ENCODE results near the gene TOX3. TPM values are rescaled to one million over a fixed set of nuclear protein-coding genes. Genes with fewer than 3 reads are reported as not detected.

Gene TOX3
- polyA plus RNA-seq, 1 donor from 2014 or later, result 2.3 TPM

DNA sequence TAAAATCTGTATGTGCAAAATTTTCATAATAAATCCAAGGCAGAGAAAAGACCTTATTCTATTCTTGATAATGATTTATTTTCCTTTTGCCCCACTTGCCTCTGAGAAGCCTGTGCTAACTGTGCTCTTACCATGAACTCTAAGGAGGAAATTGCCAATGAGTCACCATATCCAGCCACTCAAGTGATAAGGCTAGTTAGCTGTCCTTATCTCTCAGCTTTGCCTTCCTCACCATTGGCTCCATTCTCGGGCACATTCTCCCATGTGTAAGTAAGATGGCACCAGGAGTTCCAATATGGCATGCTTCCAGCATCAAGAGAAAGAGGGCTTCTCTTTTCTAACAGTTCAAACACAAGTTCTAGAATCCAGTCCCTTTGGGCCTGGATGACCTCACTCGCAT, 142.4 kb downstream of the TOX3 start:
- Histone ChIP-seq H3K9me3 (ENCODE audit: low read length) (no peaks in the 10 kb centered on the region), H3K36me3 (ENCODE audit: insufficient read depth, low read length) (no peaks in the 10 kb centered on the region), H2AFZ (ENCODE audit: low read depth, low read length) (no peak overlapping the region), H3K79me2 (replicated peaks; ENCODE audit: insufficient read depth, low read length) (no peaks in the 10 kb centered on the region), H3K4me2 (ENCODE audit: low read length) (no peak overlapping the region), H3F3A (ENCODE audit: insufficient read depth, low read length, poor library complexity, severe bottlenecking) (no peaks in the 10 kb centered on the region), H3K4me3 (ENCODE audit: low read length) (no peak overlapping the region), H3K27me3 (ENCODE audit: insufficient read depth, low read depth, low read length) (no peaks in the 10 kb centered on the region), H4K20me1 (ENCODE audit: insufficient read depth) (no peaks in the 10 kb centered on the region), H3K9ac (ENCODE audit: low read length) (no peak overlapping the region), H3K27ac (ENCODE audit: low read length) (no peak overlapping the region), H3K9me2 (ENCODE audit: insufficient read depth, low read length) (no peaks in the 10 kb centered on the region)
- TF ChIP-seq SMC3 (conservative IDR thresholded peaks at IDR 0.05; ENCODE audit: poor library complexity), result no peak
- no peak for TF ChIP-seq RAD21 (conservative IDR thresholded peaks at IDR 0.05)
- TF ChIP-seq EZH2 (IDR thresholded peaks at IDR 0.05; ENCODE audit: borderline replicate concordance, insufficient read depth, low read length, poor library complexity, severe bottlenecking), result no peak
- TF ChIP-seq EP300 (conservative IDR thresholded peaks at IDR 0.05; ENCODE audit: poor library complexity, severe bottlenecking), result no peak
- no peak for TF ChIP-seq TAF1 (IDR thresholded peaks at IDR 0.05; ENCODE audit: low read depth)
- TF ChIP-seq, protein P1, sequence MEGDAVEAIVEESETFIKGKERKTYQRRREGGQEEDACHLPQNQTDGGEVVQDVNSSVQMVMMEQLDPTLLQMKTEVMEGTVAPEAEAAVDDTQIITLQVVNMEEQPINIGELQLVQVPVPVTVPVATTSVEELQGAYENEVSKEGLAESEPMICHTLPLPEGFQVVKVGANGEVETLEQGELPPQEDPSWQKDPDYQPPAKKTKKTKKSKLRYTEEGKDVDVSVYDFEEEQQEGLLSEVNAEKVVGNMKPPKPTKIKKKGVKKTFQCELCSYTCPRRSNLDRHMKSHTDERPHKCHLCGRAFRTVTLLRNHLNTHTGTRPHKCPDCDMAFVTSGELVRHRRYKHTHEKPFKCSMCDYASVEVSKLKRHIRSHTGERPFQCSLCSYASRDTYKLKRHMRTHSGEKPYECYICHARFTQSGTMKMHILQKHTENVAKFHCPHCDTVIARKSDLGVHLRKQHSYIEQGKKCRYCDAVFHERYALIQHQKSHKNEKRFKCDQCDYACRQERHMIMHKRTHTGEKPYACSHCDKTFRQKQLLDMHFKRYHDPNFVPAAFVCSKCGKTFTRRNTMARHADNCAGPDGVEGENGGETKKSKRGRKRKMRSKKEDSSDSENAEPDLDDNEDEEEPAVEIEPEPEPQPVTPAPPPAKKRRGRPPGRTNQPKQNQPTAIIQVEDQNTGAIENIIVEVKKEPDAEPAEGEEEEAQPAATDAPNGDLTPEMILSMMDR (IDR thresholded peaks at IDR 0.05; ENCODE audit: poor library complexity, severe bottlenecking), result no peak

DNA sequence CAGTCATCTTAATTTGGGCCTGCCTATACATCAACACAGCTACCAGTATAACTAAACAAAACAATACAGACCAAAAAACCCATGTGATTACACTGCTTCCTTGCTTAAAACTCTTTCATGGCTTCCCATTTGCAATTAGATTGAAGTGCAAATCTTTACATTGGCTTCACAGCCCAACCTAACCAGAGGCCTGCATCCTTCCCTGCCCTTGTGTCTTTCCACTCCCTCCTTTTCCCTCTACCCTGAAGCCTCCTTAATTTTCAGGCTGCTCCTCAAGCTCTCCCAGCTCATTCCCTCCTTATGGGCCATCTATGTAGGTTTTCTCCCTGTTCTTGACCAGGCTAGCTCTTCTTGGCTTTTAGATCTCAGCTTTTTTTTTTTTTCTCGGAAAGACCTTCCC, 147.8 kb downstream of the TOX3 start:
- no peaks in the 10 kb centered on the region for H3K79me2 ChIP-seq (replicated peaks; ENCODE audit: insufficient read depth, low read length)
- H3K27me3 ChIP-seq (ENCODE audit: insufficient read depth, low read depth, low read length), result no peaks in the 10 kb centered on the region
- no peak overlapping the region for H3K9ac ChIP-seq (ENCODE audit: low read length)
- H4K20me1 ChIP-seq (ENCODE audit: insufficient read depth), result no peaks in the 10 kb centered on the region
- H3K4me3 ChIP-seq (ENCODE audit: low read length), result no peak overlapping the region
- H3K4me2 ChIP-seq (ENCODE audit: low read length), result no peak overlapping the region
- H2AFZ ChIP-seq (ENCODE audit: low read depth, low read length), result no peak overlapping the region
- no peak overlapping the region for H3K27ac ChIP-seq (ENCODE audit: low read length)
- H3K9me2 ChIP-seq (ENCODE audit: insufficient read depth, low read length), result no peaks in the 10 kb centered on the region
- H3K9me3 ChIP-seq (ENCODE audit: low read length), result no peaks in the 10 kb centered on the region
- TF ChIP-seq SMC3 (conservative IDR thresholded peaks at IDR 0.05; ENCODE audit: poor library complexity) (no peak), MXI1 (conservative IDR thresholded peaks at IDR 0.05; ENCODE audit: poor library complexity, severe bottlenecking) (no peak), POLR2AphosphoS5 (IDR thresholded peaks at IDR 0.05) (no peak), RAD21 (conservative IDR thresholded peaks at IDR 0.05) (no peak), TAF1 (IDR thresholded peaks at IDR 0.05; ENCODE audit: low read depth) (no peak), EP300 (conservative IDR thresholded peaks at IDR 0.05; ENCODE audit: poor library complexity, severe bottlenecking) (no peak), EZH2 (IDR thresholded peaks at IDR 0.05; ENCODE audit: borderline replicate concordance, insufficient read depth, low read length, poor library complexity, severe bottlenecking) (no peak)
- TF ChIP-seq, protein P1 (IDR thresholded peaks at IDR 0.05; ENCODE audit: poor library complexity, severe bottlenecking), result no peak
- TF ChIP-seq, protein P2, sequence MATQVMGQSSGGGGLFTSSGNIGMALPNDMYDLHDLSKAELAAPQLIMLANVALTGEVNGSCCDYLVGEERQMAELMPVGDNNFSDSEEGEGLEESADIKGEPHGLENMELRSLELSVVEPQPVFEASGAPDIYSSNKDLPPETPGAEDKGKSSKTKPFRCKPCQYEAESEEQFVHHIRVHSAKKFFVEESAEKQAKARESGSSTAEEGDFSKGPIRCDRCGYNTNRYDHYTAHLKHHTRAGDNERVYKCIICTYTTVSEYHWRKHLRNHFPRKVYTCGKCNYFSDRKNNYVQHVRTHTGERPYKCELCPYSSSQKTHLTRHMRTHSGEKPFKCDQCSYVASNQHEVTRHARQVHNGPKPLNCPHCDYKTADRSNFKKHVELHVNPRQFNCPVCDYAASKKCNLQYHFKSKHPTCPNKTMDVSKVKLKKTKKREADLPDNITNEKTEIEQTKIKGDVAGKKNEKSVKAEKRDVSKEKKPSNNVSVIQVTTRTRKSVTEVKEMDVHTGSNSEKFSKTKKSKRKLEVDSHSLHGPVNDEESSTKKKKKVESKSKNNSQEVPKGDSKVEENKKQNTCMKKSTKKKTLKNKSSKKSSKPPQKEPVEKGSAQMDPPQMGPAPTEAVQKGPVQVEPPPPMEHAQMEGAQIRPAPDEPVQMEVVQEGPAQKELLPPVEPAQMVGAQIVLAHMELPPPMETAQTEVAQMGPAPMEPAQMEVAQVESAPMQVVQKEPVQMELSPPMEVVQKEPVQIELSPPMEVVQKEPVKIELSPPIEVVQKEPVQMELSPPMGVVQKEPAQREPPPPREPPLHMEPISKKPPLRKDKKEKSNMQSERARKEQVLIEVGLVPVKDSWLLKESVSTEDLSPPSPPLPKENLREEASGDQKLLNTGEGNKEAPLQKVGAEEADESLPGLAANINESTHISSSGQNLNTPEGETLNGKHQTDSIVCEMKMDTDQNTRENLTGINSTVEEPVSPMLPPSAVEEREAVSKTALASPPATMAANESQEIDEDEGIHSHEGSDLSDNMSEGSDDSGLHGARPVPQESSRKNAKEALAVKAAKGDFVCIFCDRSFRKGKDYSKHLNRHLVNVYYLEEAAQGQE (IDR thresholded peaks at IDR 0.05; ENCODE audit: borderline replicate concordance), result no peak
- no peaks in the 10 kb centered on the region for H3F3A ChIP-seq (ENCODE audit: insufficient read depth, low read length, poor library complexity, severe bottlenecking)
- H3K36me3 ChIP-seq (ENCODE audit: insufficient read depth, low read length), result no peaks in the 10 kb centered on the region
